GM18861 (cell line): ENCODE results near the gene CTBS.
"Not testable (repeated sequence)": the region's sequence is repeated elsewhere in the genome, so short reads cannot be mapped to it uniquely, and the experiment has no call there.

Experiments
- ATAC-seq: cut with Tn5 transposase; IDR thresholded peaks from one replicate; pipeline ENCODE4 v1.9.1; 2021; ENCODE audit not compliant: unreplicated experiment

The CTBS gene, protein sequence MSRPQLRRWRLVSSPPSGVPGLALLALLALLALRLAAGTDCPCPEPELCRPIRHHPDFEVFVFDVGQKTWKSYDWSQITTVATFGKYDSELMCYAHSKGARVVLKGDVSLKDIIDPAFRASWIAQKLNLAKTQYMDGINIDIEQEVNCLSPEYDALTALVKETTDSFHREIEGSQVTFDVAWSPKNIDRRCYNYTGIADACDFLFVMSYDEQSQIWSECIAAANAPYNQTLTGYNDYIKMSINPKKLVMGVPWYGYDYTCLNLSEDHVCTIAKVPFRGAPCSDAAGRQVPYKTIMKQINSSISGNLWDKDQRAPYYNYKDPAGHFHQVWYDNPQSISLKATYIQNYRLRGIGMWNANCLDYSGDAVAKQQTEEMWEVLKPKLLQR

DNA sequence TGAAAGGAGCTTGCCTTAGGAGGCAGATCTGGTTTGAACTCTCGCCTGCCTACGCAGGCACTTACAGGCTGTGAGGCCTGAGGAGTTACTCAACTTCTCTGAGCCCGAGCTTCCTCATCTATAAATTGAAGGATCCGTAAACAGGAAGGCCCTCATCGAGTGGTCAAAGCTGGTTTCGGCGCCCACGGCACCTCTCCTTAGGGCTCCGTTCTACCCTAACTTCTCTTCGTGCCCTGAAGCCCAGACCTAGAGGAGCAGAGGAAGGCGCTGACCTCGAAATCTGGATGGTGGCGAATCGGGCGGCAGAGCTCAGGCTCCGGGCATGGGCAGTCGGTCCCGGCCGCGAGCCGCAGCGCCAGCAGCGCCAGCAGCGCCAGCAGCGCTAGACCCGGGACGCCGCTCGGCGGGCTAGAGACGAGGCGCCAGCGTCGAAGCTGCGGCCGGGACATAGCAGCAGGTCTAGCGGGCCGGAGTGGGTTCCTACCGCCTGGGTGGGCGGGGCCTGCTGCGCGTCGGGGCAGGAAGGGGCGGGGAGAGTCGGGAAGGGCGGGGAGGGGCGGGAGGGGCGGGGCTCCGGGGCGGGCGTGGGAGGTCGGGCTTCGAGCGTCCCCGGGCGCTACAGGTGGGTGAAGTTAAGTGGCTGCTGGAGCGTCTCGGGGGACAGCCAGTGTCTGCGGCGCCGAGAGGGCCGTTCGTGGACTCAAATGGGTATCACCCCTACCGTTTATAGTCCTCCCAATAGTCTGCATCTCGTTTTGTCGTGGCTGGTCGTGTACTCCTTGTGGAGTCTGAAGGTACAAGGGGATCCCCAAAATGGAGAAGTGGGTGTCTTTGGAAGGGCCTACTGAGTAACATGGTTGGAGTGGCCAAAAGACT is at the start of gene CTBS:
Gene CTBS, minus strand, starts transcription at position 474 of the 876 bp plus-strand sequence. Its CDS starts 25 bp downstream, at position 449.
- ATAC-seq, result peak; percentile 61

GRCh38 chr1:84621553-84621952 is 47.3 kb upstream of the CTBS start:
- no peak for ATAC-seq

DNA sequence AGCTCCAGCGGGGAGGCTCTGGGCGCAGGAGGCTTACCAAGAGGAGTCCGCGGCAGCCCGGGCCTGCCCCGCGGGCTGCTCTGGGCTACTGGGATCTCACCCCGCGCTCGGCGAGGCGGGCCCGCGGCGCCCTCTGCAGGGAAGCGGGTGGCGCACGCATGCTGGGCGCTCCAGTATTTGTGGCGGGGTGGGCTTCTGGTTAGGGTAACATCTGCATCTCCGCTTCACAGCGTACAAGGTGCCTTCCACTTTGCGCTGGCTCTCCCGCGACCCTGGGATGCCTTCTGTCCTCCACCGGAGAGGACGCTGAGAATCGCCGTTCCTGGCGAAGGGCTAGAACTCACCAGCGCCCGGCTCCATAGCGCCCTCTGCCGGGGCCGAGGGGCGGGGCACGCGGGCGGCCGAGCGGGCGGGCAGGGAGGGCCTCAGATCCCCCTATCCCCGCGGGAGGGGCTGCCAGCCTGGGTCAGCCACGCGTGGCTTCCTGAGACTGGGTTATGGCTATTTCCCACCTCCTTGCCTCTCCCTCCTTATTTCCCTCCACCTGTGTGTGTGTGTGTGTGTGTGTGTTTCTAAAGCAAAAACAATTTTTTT is 46.6 kb upstream of the CTBS start:
- peak; percentile 91 for ATAC-seq

DNA sequence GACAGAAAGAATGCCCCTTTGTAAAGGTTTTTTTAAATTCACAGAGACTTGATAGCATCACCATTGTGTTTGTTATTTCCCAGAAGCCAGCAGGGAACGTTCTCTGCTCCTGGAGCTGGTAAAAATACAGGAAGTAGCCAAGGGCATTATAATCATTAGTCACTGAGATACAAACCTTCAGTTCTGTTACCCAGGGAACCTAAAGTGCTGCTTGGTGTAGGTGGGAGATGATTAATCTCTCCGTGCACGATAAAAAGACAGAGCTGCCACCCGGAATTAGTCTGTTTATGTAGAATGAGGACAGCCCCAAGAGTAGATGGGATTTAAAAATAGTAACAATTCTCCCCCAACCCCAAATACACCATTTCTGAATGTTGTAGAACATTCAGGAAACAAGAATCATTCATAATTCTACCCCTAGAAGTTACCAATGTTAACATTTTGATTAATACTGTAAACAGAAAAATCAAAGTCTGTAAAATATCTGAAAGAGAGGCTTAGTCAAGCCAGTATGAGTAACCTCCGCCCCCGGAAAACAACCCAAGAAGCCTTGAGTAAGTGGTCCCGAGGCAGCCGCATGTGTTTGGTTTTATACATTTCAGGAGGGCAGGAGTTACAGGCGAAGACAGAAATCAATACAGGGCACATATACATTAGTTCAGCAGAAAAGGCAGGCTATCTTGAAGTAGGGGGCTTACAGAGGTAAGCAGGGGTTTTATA is 45.3 kb upstream of the CTBS start:
- no peak for ATAC-seq

GRCh38 chr1:84617349-84617748 is 43.1 kb upstream of the CTBS start:
- ATAC-seq, result no peak

DNA sequence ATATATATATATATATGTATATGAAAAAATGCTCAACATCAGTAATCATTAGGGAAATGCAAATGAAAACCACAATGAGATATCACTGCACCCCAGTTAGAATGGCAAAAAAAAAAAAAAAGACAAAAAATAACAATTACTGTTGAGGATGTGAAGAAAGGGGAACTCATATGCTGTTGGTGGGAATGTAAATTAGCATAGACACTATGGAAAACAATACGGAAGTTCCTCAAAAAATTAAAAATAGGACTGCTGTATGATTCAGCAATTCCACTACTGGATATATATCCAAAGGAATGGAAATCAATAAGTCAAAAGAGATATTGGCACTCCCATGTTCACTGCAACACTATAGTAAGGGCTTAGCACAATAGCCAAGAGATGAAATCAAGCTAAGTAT is 41.5 kb upstream of the CTBS start:
- no peak for ATAC-seq

DNA sequence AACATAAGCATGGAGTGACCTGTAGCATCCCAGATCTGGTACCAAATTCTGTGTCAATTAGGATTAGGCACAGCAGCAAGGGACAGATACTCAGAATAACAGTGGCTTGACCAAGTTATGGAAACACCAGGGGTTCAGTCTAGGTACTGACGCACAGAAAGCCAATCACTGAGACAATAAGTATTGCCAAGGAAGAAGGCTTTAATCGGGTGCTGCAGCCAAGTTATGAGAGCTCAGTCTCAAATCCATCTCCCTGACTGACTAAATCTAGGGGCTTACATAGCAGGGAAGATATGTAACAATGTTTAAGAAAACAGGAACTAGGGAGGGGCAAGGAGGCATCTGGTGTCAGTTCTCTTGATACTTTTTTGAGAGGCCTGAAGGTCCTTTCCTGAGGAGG is 39.6 kb upstream of the CTBS start:
- no peak for ATAC-seq

DNA sequence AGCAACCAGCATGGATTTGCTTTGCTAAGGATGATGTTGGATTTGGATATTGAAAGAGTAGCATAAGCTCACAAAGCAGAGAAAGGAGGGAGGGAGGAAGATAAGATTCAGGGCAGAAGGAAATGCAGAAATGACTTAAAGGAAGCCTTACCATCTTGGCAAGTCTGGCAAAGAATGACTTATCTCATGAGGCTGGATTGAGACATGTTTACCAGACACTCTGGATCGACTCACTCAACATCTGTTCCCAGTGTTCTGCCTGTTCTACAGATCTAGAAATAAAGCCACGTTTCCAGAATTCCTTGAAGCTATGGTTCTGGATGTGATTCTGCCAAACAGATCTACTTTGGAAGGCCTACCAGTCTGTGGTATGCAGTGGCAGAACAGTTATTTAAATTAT is 38.8 kb upstream of the CTBS start:
- ATAC-seq, result no peak

DNA sequence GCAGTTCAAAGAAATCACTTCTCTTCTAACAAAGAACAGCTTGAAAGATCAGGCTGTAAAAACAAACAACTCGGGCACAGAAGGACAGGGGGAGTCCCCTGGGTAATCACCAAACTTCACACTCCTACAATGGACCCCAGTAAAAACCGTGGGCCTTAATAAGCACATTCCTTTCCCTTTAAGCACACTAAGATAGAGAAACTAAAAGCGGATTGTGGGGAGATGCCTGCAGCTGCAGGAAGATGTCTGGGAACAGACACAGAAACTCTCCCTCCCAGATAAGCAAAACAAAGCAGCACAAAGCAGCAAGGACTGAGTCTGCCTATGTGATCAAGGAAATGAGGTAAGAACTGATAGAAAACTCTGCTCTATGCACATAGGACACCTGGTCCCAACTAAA is 37.6 kb upstream of the CTBS start:
- no peak for ATAC-seq

- no peak for ATAC-seq
Measured at GRCh38 chr1:84611091-84611490, 36.9 kb upstream of the CTBS start.

DNA sequence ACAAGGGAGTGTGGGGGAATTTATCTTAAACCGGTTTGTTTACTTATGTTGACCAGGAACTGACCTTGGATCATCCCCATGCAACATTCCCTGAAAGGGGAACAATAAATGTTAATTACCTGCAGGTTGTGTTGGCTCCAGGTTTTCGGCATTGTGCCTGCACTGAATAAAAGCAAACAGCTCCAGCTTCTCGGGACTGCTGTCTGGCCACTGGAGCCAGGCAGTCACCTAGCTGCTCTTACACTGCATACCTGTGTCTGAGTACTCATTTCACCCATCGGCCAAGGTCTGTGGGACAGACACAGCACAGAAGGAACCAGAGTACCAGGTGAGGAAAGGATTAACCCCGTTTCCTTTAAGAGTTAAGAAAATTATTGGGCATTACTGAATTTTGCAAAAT is 32.7 kb upstream of the CTBS start:
- ATAC-seq, result no peak

GRCh38 chr1:84605157-84605556 is 30.9 kb upstream of the CTBS start:
- no peak for ATAC-seq

DNA sequence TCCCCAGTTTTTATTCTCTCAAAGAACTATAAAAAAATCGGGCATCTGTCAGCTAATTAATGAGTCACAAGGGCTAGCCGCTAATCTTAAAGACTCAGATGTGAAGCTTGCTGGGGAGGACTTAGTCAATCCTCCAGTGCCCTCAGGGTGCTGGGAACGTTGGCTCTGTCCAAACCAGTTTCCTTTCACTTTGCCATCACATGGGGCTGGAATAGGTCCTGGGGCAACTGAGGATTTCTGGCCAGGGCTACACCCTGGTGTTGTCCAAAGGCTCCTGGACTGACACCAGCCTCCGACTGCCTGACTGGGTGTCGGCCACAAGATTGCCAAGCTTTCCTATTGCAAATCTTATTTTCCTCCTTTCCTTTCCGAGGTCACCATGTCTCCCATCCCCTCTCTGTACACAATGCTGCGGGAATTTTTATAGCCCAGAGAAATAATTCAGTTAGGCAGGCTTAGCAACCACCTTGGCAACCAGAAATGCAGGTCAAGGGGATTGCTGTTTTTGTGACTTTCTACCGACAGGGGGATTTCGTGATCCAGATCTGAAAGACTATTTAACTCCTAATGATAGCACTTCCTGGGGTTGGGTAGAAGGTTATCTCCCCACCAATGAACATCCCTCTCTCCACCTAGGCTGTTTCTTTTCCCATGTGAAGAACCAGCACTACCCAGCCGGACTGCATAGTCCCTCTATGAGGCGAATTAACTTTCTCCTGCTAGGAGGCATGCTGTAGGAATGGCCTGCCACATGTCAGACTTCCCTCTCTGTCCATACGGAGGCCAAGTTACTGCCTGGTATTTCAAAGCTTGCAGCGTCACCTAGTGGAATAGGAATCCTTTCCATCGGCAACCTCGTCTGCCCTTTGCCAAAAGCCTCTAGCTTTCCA is 29.9 kb upstream of the CTBS start:
- ATAC-seq, result no peak

GRCh38 chr1:84603223-84603622 is 29.0 kb upstream of the CTBS start:
- ATAC-seq, result no peak

- no peak for ATAC-seq
Measured at GRCh38 chr1:84600796-84601195, 26.6 kb upstream of the CTBS start.

- peak; percentile 75 for ATAC-seq
Measured at GRCh38 chr1:84598846-84599741, 24.9 kb upstream of the CTBS start.

GRCh38 chr1:84598418-84598817 is 24.2 kb upstream of the CTBS start:
- no peak for ATAC-seq

DNA sequence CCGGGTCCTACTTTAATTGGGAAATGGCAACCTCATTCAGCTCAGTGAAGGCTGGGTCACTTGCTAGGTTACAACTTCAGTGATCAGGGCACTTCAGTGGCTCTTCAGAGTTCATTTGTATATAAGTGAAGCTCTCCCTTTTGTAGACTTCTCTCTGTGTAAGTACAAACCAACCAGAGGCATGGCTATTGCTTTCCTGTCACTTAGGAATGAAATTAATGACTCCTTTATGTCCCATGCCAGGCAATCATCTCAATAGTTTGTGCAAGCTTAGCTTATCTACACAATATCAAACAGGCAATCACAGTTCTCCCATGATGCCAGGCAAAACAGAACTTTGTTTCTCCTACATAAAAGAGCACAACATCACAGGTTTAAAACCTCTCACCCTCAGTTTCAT is 22.8 kb upstream of the CTBS start:
- ATAC-seq, result no peak

DNA sequence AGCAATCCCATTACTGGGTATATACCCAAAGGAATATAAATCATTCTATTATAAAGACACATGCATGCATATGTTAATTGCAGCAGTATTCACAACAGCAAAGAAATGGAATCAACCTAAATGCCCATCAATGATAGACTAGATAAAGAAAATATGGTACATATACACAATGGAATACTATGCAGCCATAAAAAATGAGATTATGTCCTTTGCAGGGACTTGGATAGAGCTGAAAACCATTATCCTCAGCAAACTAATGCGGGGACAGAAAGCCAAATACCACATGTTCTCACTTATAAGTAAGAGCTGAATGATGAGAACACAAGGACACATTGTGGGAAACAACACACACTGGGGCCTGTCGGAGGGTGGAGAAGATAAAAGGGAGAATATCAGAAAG is 20.7 kb upstream of the CTBS start:
- not testable (repeated sequence) for ATAC-seq
